NCI-H82 (cell line): ENCODE results near the gene TERT.
A peak's percentile ranks its signal among the peaks of the same experiment; 100 is the strongest.
"Not testable (repeated sequence)": the region's sequence is repeated elsewhere in the genome, so short reads cannot be mapped to it uniquely, and the experiment has no call there.

ENCODE experiments used
- DNase-seq: peaks from one replicate; lab custom pipeline; 2025; lab: John Stamatoyannopoulos, UW

The TERT gene

DNA sequence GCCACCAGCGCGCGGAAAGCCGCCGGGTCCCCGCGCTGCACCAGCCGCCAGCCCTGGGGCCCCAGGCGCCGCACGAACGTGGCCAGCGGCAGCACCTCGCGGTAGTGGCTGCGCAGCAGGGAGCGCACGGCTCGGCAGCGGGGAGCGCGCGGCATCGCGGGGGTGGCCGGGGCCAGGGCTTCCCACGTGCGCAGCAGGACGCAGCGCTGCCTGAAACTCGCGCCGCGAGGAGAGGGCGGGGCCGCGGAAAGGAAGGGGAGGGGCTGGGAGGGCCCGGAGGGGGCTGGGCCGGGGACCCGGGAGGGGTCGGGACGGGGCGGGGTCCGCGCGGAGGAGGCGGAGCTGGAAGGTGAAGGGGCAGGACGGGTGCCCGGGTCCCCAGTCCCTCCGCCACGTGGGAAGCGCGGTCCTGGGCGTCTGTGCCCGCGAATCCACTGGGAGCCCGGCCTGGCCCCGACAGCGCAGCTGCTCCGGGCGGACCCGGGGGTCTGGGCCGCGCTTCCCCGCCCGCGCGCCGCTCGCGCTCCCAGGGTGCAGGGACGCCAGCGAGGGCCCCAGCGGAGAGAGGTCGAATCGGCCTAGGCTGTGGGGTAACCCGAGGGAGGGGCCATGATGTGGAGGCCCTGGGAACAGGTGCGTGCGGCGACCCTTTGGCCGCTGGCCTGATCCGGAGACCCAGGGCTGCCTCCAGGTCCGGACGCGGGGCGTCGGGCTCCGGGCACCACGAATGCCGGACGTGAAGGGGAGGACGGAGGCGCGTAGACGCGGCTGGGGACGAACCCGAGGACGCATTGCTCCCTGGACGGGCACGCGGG lies at the start of gene TERT:
Gene TERT, minus strand, starts transcription at position 234 of the 815 bp plus-strand sequence. Its CDS starts 79 bp downstream, at position 155.
- no peak for DNase-seq

GRCh38 chr5:1343931-1344901 lies 49.3 kb upstream of the TERT start:
- peak; percentile 13 for DNase-seq

GRCh38 chr5:1343315-1343751 lies 48.5 kb upstream of the TERT start:
- no peak for DNase-seq

DNA sequence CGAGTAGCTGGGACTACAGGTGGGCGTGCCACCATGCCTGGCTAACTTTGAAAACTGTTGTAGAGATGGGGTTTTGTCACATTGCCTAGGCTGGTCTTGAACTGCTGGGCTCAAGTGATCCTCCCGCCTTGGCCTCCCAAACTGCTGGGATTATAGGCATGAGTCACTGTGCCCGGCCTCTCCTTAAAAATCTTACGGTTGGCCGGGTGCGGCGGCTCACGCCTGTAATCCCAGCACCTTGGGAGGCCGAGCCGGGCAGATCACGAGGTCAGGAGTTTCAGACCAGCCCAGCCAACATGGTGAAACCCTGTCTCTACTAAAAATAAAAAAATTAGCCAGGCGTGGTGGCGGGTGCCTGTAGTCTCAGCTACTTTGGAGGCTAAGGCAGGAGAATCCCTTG lies 47.8 kb upstream of the TERT start:
- not testable (repeated sequence) for DNase-seq

DNA sequence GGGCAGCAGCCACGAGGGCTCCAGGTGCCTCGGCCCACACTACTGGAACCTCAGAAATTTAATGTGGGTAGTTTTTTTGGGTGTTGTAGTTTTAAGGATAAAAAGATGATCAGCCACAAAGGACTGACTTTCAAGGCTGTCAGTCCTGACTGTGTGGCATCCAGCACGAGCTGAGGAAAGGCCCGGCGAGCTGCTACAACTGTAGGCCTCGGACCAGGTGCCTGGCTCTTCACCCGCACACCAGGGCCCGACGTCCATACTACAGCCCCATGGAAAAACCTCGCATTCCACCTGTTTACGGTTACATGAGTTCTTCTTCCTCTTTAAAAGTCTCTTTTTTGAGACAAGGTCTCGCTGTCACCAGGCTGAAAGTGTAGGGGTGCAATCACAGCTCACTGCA lies 47.4 kb upstream of the TERT start:
- no peak for DNase-seq

- no peak for DNase-seq
Measured at GRCh38 chr5:1341863-1342262, 47.0 kb upstream of the TERT start.

DNA sequence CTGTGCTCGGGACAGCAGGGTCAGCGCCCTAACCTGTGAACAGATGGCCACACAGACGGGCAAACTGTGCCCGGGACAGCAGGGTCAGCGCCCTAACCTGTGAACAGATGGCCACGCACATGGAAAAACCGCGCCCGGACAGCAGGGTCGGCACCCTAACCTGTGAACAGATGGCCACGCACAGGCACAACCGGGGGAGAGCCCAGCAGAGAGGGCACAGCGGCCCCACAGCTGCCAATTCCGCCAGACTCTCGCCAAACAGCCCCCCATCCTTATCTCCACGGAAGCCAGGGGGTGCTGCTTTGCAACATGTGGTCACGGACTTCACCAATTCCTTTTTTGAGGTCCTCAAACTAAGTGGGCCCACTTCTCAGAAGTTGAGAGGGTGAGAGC lies 44.9 kb upstream of the TERT start:
- DNase-seq = not testable (repeated sequence)

DNA sequence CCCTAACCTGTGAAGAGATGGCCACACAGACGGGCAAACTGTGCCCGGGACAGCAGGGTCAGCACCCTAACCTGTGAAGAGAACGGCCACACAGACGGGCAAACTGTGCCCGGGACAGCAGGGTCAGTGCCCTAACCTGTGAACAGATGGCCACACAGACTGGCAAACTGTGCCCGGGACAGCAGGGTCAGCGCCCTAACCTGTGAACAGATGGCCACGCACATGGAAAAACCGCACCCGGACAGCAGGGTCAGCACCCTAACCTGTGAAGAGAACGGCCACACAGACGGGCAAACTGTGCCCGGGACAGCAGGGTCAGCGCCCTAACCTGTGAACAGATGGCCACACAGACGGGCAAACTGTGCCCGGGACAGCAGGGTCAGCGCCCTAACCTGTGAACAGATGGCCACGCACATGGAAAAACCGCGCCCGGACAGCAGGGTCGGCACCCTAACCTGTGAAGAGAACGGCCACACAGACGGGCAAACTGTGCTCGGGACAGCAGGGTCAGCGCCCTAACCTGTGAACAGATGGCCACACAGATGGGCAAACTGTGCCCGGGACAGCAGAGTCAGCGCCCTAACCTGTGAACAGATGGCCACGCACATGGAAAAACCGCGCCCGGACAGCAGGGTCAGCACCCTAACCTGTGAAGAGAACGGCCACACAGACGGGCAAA lies 44.4 kb upstream of the TERT start:
- DNase-seq = not testable (repeated sequence)

DNA sequence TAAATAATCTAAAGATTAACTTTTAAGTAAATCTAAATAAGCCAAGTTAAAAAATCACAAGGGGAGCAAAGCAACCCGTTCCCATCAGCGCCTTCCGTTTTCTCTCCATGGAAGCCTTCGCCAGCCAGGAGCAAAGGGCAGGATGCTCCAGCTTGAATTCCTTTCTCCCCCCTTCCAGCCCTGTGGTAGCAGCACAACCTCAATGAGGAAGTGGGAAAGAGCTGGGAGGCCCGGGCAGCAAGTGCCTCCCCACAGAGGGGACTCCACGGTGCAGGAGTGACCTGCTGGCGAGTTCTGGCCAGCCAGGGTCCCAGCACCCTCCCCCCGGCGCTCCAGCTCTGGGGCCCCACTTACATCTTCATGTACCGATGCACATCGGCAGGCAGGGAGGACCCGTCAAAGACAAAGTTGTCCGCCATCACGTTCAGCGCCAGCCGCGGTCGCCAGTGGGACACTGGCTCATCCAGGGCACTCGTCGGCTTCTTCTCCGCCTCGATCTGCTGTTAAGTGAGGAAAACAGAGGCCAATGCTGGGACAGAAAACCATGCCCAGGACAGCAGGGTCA lies 43.7 kb upstream of the TERT start:
- no peak for DNase-seq

DNA sequence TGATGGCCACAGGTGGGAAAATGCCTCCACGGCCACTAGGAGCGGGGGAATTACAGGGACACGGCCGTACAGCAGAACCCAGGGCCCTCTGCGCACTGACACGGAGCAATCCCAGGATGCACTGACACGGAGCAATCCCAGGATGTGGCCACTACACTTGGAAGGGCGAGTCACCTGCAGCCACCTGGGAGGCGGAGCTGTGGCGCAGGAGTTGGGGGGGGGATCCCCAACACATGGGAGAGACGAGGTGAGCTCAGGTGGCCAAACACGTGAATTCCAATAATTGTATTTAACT lies 43.3 kb upstream of the TERT start:
- no peak for DNase-seq

GRCh38 chr5:1337489-1338195 lies 42.8 kb upstream of the TERT start:
- no peak for DNase-seq

- no peak for DNase-seq
Measured at GRCh38 chr5:1336749-1337488, 42.1 kb upstream of the TERT start.

- no peak for DNase-seq
Measured at GRCh38 chr5:1336106-1336561, 41.3 kb upstream of the TERT start.

- DNase-seq = no peak
Measured at GRCh38 chr5:1335540-1336095, 40.8 kb upstream of the TERT start.

- DNase-seq = no peak
Measured at GRCh38 chr5:1334831-1335539, 40.1 kb upstream of the TERT start.

- DNase-seq = no peak
Measured at GRCh38 chr5:1333986-1334385, 39.1 kb upstream of the TERT start.

DNA sequence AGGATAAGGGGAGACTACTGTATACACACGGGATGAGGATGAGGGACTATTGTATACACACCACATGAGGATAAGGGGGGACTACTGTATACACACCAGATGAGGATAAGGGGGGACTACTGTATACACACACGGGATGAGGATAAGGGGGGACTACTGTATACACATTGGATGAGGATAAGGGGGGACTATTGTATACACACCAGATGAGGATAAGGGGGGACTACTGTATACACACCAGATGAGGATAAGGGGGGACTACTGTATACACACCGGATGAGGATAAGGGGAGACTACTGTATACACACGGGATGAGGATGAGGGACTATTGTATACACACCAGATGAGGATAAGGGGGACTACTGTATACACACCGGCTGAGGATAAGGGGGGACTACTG lies 38.4 kb upstream of the TERT start:
- not testable (repeated sequence) for DNase-seq

DNA sequence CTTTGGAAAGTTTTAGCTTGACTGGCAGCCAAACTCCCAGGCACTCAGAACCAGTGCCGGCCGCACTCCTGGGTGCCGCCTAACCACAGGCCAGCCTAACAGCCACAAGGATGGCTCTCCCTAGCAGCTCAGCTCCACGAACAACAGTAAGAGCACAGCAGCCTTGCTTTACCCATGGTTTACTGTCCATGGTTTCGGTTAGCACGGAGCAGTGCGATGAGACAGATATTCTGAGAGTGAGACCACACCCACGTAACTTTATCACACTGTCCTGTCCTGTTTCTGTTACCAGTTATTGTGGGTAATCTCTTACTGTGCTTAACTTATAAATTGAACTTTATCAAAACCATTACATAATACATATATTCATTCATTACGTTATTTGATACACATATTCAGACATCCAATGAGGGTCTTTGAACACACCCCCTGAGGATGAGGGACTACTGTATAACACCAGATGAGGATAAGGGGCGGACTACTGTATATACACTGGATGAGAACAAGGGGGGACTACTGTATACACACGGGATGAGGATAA lies 37.7 kb upstream of the TERT start:
- no peak for DNase-seq

- no peak for DNase-seq
Measured at GRCh38 chr5:1331861-1332405, 37.1 kb upstream of the TERT start.
